CD4-positive, CD25-positive, alpha-beta regulatory T cell (primary cell): ENCODE results near the gene ZNF600. TPM values are rescaled to one million over a fixed set of nuclear protein-coding genes. Genes with fewer than 3 reads are reported as not detected.
"Not testable (repeated sequence)": the region's sequence is repeated elsewhere in the genome, so short reads cannot be mapped to it uniquely, and the experiment has no call there.

ENCODE experiments used
- ATAC-seq, 2 donors: fragments of 150-1000 bp; cut with Tn5 transposase; one replicate each; pipeline ENCODE4 v1.10.0; 2021; ENCODE audit warnings: low read depth in 2 of 2, moderate number of reproducible peaks in 2 of 2, moderate library complexity in 1 of 2
- DNase-seq, 3 donors: peaks; one replicate each; pipeline versions ENCODE4 v3.0.0 to v3.0.0-alpha.2; 2012 to 2022; ENCODE audit warnings: mixed read lengths in 1 of 3
- H3K27ac ChIP-seq: one replicate; pipeline ENCODE4 v1.7.0; 2013; ENCODE audit warnings: mild to moderate bottlenecking, low read length; ENCODE audit not compliant: insufficient read depth, poor library complexity, severe bottlenecking
- H3K27me3 ChIP-seq: one replicate; pipeline ENCODE4 v1.7.0; 2013; ENCODE audit warnings: low read length; ENCODE audit not compliant: control insufficient read depth, insufficient read depth
- H3K36me3 ChIP-seq: one replicate; pipeline ENCODE4 v1.7.0; 2013; ENCODE audit warnings: mild to moderate bottlenecking, low read length, moderate library complexity; ENCODE audit not compliant: control insufficient read depth, insufficient read depth
- H3K4me1 ChIP-seq: 2 replicates; pipeline ENCODE4 v1.7.0; 2013; ENCODE audit warnings: mild to moderate bottlenecking, low read length; ENCODE audit not compliant: insufficient read depth, control insufficient read depth, poor library complexity, severe bottlenecking
- H3K4me3 ChIP-seq: one replicate; pipeline ENCODE4 v1.7.0; 2013; ENCODE audit warnings: low read depth, mild to moderate bottlenecking, low read length, moderate library complexity
- H3K9me3 ChIP-seq, 2 experiments: 1 replicate in 1 of 2; 2 replicates in 1 of 2; pipeline ENCODE4 v1.7.0; 2013; ENCODE audit warnings: low read length in 2 of 2, mild to moderate bottlenecking in 1 of 2, moderate library complexity in 1 of 2; ENCODE audit not compliant: control insufficient read depth in 2 of 2
- H3K27ac Mint-ChIP-seq, 3 donors: one replicate each; pipeline ENCODE4 v1.8.0; 2020 to 2022; ENCODE audit warnings: mild to moderate bottlenecking in 3 of 3, mixed read lengths in 3 of 3, moderate library complexity in 2 of 3
- H3K27me3 Mint-ChIP-seq: one replicate; pipeline ENCODE4 v1.8.0; 2022; ENCODE audit warnings: mild to moderate bottlenecking, mixed read lengths
- H3K36me3 Mint-ChIP-seq: one replicate; pipeline ENCODE4 v1.8.0; 2020; ENCODE audit warnings: mixed read lengths
- H3K4me1 Mint-ChIP-seq, 4 donors: one replicate each; pipeline ENCODE4 v1.8.0; 2020 to 2022; ENCODE audit warnings: mixed read lengths in 4 of 4, mild to moderate bottlenecking in 1 of 4
- H3K4me3 Mint-ChIP-seq, 4 donors: one replicate each; pipeline ENCODE4 v1.8.0; 2020 to 2022; ENCODE audit warnings: mild to moderate bottlenecking in 4 of 4, mixed read lengths in 4 of 4, moderate library complexity in 3 of 4
- H3K9me3 Mint-ChIP-seq, 7 donors: one replicate each; pipeline ENCODE4 v1.8.0; 2020 to 2022; ENCODE audit warnings: mixed read lengths in 7 of 7, mild to moderate bottlenecking in 3 of 7, moderate library complexity in 2 of 7
- polyA plus RNA-seq, 4 donors: library from polyadenylated mRNA; unstranded; fragments of 300-500 nt; fragmentation: Illumina TruSeq; gene quantifications; one replicate each; pipeline ENCODE4 v1.2.3, GENCODE V29; 2021
- total RNA-seq: library from RNA; stranded (reverse); gene quantifications from one replicate; pipeline ENCODE4 v1.2.3, GENCODE V29; 2022

Gene ZNF600
- total and polyA plus RNA-seq, 5 donors from 2014 or later, result 4.3 to 22.3 (median 20.4) TPM

DNA sequence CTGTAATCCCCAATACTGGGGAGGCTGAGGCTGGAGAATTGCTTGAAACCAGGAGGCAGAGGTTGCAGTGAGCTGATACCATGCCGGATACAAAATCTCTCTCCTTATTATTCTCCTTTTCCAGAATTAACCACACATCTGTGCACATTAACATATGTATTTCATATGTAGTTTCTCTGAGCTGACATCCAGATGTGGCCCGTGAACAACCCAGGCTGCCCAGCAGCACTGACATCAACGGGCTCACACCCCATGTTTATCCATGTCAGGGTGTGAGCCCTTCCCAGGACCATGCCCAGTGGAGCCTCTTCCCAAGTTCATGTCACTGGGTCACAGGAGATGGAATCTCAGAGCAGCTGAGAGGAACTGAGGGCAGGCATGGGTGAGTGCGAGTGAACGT lies 71.3 kb downstream of the ZNF600 start:
- H3K4me3 Mint-ChIP-seq, ATAC-seq, H3K27me3 Mint-ChIP-seq, DNase-seq, H3K4me1 ChIP-seq, H3K27ac ChIP-seq, H3K27me3 ChIP-seq, H3K4me3 ChIP-seq: not testable (repeated sequence)
- Mint-ChIP-seq H3K27ac (peak overlapping the region in 1 of 3 donors; percentile 77), H3K9me3 (peaks cover 0 to 60% (median 13%) of the 10 kb centered on the region in 7 donors), H3K4me1 (peaks cover 0 to 17% (median 10%) of the 10 kb centered on the region in 4 donors), H3K36me3 (peaks cover 60% of the 10 kb centered on the region)
- Histone ChIP-seq H3K9me3 (peaks cover 13 to 30% of the 10 kb centered on the region in 2 experiments), H3K36me3 (peaks cover 41% of the 10 kb centered on the region)

Other genes starting within 250 kb of the ZNF600 start
- gene ZNF701, start 216.5 kb downstream of the ZNF600 start, total RNA-seq, result 13.7 TPM
- gene ZNF701, start 216.5 kb downstream of the ZNF600 start, polyA plus RNA-seq, result 10 to 100 TPM; 10.1 to 16.1 (median 13.2) TPM
- gene ZNF83, start 148.4 kb downstream of the ZNF600 start, total RNA-seq, result 63.7 TPM
- 10 to 100 TPM in 2 of 4 donors, 1 to 10 TPM in 2; 8.3 to 13.9 (median 11.3) TPM for gene ZNF83, start 148.4 kb downstream of the ZNF600 start, polyA plus RNA-seq
- gene ZNF611, start 51.7 kb downstream of the ZNF600 start, total RNA-seq, result 26.9 TPM
- gene ZNF611, start 51.7 kb downstream of the ZNF600 start, polyA plus RNA-seq, result 10 to 100 TPM; 19.0 to 34.1 (median 24.2) TPM
- 6.6 TPM for gene ZNF28, start 34.8 kb upstream of the ZNF600 start, total RNA-seq
- 10 to 100 TPM; 17.7 to 31.8 (median 21.5) TPM for gene ZNF28, start 34.8 kb upstream of the ZNF600 start, polyA plus RNA-seq
- gene ZNF468, start 70.8 kb upstream of the ZNF600 start, total RNA-seq, result 14.9 TPM
- gene ZNF468, start 70.8 kb upstream of the ZNF600 start, polyA plus RNA-seq, result 10 to 100 TPM; 15.7 to 26.5 (median 18.0) TPM
- 5.6 TPM for gene ZNF320, start 110.8 kb upstream of the ZNF600 start, total RNA-seq
- 1 to 10 TPM; 1.3 to 5.4 (median 1.8) TPM for gene ZNF320, start 110.8 kb upstream of the ZNF600 start, polyA plus RNA-seq
- gene ZNF888, start 136.6 kb upstream of the ZNF600 start, total RNA-seq, result 5.0 TPM
- 1 to 10 TPM; 1.7 to 2.8 (median 2.3) TPM for gene ZNF888, start 136.6 kb upstream of the ZNF600 start, polyA plus RNA-seq
- gene ZNF816, start 176.1 kb upstream of the ZNF600 start, total RNA-seq, result 5.1 TPM
- gene ZNF816, start 176.1 kb upstream of the ZNF600 start, polyA plus RNA-seq, result 10 to 100 TPM; 10.6 to 25.1 (median 18.7) TPM
- not detected for gene ERVV-1, start 227.1 kb upstream of the ZNF600 start, total RNA-seq
- gene ERVV-1, start 227.1 kb upstream of the ZNF600 start, polyA plus RNA-seq, result not detected